HepG2 (cell line): ENCODE data around the gene MYO1E.

ENCODE experiments used
- CTCF ChIP-seq: sonication (generic); formaldehyde crosslinking; IDR thresholded peaks from 2 replicates; pipeline ENCODE4 v1.5.0; 2020; ENCODE audit warnings: mild to moderate bottlenecking, missing genetic modification reagents, moderate library complexity
- ZNF562 ChIP-seq: sonication (generic); formaldehyde crosslinking; IDR thresholded peaks from 2 replicates; pipeline ENCODE4 v1.8.0; 2022; ENCODE audit warnings: missing genetic modification reagents, borderline replicate concordance

DNA sequence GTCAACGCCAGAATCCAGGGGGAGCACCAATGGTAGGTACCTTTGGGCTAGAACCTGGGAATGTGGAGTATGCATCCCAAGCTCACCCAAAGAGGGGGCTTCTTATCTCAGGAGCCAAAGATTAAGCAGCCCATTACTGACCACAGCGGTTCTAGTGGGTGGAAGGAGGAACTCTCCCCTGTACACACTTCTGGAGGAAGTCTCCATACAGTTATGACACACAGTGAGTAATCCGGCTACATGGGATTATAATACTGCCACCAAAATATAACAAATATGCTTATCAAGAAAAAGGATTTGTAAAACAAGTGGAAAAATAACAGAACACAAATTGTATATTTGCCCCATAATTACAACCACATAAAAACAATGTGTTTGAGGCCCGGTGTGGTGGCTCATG lies 8.4 kb downstream of the MYO1E start:
- no peak for TF ChIP-seq ZNF562 (CRISPR knock-in tag)
- no peak for TF ChIP-seq CTCF
